B cell (primary cell): ENCODE data around the gene DYNLL1.
"Not testable (repeated sequence)": the region's sequence is repeated elsewhere in the genome, so short reads cannot be mapped to it uniquely, and the experiment has no call there.

ENCODE experiments used
- CTCF ChIP-seq: fragments of 200-600 bp; IDR thresholded peaks from one replicate; pipeline ENCODE4 v1.8.0; 2022; ENCODE audit warnings: antibody characterized with exemption, mild to moderate bottlenecking
- EZH2 ChIP-seq: IDR thresholded peaks from 2 replicates; pipeline ENCODE4 v1.6.1; 2012; ENCODE audit warnings: borderline replicate concordance, low read depth, mild to moderate bottlenecking, moderate library complexity, low read length; ENCODE audit not compliant: insufficient read depth, poor library complexity, severe bottlenecking

DNA sequence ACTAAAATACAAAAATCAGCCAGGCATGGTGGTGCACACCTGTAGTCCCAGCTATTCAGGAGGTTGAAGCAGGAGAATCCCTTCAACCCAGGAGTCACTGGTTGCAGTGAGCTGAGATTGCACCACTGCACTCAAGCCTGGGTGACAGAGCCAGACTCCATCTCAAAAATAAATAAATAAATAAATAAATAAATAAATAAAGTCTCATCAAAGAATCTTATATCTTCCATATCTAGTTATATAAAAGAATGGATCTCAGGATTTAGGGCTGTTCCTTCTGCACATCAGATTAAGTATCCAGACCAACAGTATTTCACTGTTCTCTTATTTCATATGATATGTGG is 34.5 kb downstream of the DYNLL1 start:
- TF ChIP-seq CTCF, EZH2: not testable (repeated sequence)
